HG03342 (cell line): ENCODE results near the gene RRP8.

Experiments
- ATAC-seq: cut with Tn5 transposase; IDR thresholded peaks from one replicate; pipeline ENCODE4 v1.9.1; 2021; ENCODE audit warnings: mild to moderate bottlenecking, moderate library complexity; ENCODE audit not compliant: unreplicated experiment

RRP8 gene

DNA sequence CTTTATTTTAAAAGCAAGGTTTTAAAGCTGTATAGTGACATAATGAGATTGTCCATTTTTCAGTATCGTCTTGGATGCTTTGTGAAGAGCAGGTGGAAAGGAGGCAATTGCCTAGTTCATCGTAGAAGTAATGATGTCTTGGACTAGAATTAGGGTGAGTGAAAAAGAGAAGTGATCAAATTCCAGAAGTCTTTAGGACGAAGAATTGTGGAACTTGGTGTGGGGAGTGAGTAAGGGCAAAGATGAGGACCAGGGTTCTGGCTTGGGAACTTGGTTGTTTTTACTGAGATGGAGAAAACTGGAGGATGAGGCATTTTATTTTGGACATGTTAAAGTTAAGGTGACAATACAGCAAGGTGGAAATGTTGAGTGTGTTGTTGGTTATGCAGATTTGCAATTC lies 1.4 kb upstream of the RRP8 start:
- no peak for ATAC-seq

DNA sequence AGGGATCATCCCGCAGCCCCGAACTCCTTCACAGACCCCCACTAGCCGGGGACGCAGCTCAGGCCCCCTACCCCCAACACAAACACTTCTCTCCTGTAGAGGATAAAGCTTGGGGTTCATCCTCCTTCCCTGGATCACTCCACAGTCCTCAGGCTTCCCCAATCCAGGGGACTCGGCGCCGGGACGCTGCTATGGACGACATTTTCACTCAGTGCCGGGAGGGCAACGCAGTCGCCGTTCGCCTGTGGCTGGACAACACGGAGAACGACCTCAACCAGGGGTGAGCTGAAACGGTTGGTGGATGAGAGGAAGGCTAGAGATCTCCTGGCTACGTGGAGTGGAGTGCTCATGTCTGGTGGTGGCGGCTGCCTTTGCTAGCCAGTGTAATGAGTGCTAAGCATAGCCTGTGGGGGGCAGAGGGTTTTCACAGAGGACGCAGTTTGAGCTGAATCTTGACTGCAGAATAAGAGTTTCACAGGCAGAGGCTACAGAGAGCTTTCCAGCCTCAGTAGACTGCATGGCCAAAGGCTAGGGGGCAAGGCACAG lies 738 bp upstream of the RRP8 start:
- peak; percentile 37 for ATAC-seq

DNA sequence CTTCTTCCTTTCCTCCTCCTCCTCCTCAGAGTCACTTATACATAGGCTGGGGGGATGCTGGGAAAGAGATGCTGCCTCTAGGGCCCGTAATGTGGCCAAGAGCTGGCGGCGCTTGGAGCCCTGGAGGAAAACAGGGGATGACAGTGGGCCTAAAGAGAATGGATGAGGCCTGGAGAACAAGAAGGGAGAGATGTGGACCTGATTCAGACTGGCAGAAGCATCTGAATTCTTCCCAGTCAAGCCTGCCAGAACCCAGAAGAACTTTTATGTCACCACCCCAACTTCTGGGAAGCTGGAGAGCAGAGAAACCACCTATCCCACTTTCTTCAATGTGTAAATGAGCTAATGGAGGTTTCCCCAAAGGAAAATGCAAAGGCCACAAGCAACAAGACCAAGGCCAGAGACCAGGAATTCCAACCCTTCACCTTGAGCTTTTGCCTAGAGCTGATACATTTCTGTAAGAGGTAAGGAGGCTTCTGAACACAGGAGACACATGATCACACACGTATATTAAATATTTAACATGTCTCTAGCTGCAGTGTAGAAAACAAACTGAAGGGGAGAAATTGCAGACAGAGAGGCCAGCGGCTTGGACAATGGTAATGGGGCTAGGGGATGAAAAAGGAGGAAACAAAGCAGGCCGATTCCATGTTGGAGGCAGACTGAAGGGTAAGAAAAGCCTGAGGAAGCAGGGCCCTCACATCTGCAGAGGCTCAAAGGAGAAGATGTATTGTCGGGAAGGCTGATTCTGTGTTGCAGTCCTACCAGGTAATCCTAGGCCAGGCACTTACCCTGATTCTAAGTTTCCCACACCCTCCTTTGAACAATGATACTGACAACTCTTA lies 1.1 kb downstream of the RRP8 start:
- ATAC-seq = no peak

DNA sequence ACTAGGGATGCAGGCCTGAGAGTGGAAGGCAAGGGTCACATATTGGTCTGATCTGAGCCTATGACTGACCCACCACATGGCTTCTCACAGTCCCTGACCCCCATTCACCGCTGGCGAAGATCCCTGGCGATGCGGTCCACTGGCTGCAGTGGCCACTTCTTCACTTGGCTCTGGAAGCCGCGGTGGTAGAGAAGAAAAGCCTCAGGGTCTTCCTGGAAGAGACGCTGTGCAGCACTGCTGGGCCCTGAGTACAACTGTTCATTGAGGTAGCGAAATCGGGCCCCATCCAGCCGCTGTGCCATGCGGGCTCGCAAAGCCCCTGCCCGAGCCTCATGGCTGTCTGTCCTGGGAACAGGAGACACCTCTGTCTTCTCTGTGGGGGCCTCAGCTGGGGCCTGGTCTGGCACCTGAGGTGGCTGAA lies 2.4 kb downstream of the RRP8 start:
- no peak for ATAC-seq

DNA sequence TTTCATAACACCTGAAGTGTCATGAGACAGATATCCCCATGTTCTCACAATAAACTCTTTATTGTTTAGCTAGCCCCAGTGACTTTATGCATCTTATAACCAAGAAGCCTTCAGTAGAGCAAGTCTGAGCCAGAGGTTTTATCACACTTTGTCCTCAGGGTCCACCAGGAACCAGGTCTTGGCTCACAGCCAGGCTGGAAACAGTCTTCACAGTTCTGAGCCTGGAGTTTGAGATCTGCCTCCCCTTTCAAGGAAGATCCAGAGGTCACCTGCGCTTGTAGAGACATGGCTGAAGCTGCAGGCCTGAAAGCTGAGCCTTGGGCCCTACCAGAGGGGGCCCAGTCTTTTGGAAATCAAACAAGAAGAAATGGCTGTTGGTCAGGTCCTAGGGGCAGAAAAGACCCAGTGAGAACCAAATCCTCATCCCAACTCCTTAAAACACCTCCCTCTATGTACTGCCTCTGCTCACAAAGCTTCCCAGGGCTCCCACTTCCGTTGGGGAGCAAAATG lies 3.5 kb downstream of the RRP8 start:
- no peak for ATAC-seq

DNA sequence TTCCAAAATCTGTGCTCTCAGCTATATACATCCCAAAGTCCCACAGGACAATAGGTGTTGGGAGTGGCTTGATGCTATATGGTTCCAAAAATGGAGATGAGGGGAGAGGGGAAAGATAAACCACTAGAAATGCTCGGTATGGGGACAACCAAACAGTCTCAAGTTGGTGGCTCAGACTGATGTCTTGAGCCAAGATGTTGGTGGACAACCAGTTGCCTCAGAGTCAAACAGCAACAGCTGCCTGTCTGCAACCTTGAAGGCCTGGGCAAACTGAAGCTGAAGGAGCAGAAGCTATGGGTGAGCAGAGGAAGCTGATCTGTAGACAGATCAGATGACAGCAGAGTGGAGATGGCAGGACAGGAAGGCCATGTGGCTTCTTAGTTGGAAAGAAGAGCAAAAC lies 4.0 kb downstream of the RRP8 start:
- no peak for ATAC-seq

DNA sequence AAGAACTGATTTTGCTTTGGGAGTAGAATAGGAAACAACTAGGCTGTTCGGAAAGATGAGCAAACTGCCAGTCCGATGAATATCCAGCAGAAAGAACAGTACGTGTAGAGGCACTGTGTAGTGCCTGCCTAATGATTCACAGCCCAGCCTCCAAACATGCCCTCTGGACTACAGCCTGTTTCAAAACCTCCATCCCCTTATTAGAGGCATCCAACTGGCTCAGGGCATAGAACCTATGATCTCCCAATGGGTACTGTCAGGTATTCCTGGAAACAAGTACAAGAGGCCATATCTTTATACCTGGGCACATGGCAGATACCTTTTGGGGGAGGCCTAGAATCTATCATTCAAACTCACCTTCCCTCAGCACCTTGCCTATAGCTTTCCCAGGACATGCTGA lies 4.9 kb downstream of the RRP8 start:
- no peak for ATAC-seq

DNA sequence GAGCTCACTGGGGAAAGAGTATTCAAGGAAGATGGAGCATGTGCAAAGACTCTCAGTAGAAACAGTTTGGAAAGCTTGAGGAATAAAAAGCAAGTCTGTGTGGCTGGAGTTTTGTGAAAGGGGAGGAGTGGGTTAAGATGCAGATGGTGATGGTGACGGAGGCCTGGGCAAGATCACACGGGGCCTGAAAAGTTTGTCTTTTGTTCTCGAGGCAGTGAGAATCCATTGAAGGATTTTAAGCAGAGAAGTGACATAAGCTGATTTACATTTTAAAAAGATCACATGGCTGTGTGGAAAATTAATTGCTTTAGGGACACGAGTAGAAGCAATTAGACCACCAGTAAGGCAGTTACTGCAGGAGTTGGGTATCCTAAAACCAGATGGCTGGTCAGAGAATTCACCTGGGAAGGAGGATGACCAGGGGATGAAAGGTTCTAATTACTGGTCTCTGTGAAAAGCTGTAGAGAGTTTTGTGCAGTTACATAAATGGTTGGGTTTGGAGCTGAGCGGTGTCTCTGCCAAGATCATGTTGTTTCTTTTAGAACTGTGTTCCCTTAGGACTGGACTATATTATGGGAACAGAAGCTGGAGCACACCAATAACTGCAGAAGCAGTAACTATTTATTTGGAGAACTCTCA lies 7.1 kb downstream of the RRP8 start:
- ATAC-seq = no peak

DNA sequence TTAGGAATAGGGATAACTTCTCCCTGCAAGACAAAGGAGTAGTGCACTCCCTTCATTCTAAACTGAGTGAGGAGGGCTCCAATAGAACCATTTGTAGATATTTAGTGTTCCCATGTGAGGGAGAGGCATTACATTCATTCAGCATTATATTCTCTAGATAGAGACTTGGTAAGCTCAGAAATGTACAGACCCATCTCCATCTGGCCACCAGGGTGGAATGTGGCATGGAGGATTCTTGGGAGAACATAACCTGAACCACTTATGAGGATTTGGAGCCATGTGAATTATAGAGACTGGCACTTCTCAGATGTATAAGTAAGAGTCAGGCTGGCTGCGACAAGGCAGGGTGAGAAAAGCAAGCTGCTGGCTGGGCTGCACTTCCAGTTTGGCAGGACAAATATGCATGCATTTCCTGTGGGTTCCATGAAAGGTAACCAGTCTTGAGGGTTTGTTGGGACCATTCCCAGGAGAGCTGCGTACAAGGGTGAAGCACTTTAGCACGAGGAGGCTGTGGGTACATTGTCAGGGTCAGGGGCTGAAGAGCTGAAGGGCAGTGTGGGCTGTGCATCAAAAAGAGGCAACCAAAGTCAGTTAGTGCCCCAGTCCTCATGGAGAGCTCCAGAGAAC lies 9.2 kb downstream of the RRP8 start:
- ATAC-seq = no peak

DNA sequence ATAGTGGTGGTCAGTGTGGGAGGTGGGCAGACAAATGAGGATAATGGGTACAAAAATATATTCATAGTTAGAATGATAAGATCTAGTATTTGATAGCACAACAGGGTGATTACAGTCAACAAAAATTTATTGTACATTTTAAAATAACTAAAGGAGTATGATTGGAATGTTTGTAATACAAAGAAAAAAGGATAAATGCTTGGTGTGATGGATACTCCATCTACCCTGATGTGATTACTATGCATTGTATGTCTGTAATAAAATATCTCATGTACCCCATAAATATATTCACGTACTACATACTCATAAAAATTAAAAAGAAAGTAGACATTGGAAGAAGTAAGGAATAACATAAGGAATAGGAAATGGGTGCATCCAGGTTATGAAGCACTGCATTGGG lies 15.4 kb downstream of the RRP8 start:
- no peak for ATAC-seq

DNA sequence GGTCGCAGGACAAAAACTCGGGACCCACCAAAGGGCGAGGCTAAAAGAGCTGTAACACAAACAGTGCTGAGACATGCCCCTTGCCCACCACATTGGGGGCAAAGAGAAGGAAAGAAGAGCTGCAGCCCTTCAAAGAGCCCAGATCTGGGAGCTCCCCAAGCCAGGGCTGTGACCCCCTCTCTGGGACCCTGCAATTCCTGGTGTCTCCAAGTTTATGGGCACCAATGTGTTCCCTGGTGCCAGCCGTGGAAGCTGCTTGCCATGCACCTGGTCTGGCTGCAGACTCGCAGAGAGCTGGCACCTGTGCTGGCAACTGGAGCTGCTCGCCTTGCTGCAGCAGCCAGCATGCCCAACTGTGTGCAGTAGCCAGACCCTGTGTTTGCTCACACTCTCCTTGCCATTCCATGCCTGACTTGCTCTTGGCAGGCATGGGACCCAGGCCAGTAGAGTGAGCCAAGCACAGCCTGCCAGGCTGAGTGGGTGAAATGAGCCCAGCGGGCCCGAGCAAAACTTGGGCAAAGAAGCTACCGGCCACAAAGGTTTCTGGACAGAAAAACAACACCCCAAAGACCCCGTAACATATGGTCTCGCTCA lies 16.0 kb downstream of the RRP8 start:
- no peak for ATAC-seq

DNA sequence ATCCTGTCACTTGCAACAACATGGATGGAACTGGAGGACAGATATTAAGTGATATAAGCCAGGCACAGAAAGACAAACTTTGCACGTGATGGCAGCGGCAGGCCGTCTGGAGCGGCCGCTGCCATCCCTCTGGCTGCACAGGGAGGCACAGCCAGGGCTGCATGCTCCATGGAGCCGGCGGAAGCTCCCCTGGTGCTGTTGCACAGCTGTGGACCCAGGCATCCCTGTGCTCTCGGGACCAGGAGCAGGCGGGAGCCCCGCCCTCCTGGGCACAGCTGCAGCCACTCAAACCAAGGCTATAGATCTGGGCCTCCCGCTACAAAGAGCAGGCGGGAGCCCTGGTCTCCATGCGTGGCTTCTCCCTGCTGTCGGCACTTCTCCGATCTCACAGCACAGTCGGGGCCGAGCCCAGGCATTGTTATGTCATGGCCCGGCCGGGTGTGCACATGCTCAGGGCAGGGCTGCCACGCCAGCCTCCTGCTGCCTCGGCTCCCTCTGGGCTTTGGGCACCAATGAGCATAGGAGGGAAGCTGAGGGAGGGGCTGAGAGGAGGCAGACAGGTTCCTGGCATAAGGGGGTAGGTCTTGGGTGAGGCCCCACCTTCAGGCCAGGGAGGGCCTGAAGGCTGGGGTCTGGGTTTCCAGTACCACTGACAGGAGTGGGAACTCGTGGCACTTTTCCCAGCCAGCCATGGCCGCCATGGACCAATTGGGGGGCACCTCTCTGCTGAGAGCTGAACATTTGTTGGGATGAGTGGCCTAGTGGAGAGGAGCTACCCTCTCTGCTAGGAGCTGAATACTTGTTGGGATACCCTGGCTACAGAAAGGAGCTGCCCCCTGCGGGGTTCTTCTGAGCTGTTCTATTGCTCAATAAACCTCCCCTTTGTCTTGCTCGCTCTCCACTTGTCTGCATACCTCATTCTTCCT lies 16.7 kb downstream of the RRP8 start:
- ATAC-seq = no peak

DNA sequence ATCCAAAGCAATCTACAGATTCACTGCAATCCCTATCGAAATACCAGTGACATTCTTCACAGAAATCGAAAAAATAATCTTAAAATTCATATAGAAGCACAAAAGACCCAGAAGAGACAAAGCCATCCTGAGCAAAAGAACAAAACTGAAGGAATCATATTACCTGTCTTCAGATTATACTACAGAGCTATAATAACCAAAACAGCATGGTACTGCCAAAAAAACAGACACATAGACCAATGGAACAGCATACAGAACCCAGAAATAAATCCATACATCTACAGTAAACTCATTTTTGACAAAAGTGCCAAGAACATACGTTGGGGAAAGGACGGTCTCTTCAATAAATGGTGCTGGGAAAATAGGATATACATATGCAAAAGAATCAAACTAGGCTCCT lies 18.9 kb downstream of the RRP8 start:
- no peak for ATAC-seq

DNA sequence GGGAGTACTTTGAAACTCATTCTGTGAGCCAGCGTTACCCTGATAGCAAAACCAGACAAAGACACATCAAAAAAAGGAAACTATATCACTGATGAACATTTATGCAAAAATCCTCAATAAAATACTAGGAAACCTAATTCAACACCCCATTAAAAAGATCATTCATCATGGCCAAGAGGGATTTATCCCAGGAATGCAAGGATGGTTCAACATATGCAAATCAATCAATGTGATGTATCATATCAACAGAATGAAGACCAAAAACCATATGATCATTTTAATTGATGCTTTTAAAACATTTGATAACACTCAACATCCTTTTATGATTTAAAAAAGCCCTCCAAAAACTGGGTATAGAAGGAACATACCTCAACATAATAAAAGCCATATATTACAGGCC lies 19.8 kb downstream of the RRP8 start:
- ATAC-seq = no peak

DNA sequence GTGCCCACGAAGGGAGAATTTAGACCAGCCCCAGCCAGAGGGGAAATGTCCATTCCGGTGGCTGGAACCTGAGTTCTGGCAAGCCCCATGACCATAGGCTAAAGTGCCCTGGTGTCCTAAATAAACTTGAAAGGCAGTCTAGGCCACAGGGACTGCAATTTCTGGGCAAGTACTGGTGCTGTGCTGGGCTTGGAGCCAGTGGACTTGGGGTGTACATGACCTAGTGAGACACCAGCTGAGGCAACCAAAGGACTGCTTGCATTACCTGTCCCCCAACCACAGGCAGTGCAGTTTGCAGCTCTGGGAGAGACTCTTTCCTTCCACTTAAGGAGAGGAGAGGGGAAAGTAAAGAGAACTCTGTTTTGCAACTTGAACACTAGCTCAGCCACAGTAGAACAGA lies 23.7 kb downstream of the RRP8 start:
- ATAC-seq = no peak

DNA sequence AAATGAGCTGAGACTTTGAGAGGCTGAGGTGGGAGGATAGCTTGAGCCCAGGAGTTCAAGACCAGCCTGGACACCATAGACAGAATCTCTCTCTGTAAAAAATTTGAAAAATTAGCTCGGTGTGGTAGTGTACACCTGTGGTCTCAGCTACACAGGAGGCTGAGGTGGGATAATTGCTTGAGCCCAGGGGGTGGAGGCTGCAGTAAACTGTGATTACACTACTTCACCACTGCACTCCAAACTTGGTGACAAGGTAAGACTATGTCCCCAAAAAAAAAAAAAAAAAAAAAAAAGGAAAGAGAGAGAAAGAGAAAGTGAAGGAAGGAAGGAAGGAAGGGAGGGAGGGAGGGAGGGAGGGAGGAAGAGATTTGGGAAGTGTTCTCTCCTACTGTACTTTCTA lies 25.3 kb downstream of the RRP8 start:
- no peak for ATAC-seq

DNA sequence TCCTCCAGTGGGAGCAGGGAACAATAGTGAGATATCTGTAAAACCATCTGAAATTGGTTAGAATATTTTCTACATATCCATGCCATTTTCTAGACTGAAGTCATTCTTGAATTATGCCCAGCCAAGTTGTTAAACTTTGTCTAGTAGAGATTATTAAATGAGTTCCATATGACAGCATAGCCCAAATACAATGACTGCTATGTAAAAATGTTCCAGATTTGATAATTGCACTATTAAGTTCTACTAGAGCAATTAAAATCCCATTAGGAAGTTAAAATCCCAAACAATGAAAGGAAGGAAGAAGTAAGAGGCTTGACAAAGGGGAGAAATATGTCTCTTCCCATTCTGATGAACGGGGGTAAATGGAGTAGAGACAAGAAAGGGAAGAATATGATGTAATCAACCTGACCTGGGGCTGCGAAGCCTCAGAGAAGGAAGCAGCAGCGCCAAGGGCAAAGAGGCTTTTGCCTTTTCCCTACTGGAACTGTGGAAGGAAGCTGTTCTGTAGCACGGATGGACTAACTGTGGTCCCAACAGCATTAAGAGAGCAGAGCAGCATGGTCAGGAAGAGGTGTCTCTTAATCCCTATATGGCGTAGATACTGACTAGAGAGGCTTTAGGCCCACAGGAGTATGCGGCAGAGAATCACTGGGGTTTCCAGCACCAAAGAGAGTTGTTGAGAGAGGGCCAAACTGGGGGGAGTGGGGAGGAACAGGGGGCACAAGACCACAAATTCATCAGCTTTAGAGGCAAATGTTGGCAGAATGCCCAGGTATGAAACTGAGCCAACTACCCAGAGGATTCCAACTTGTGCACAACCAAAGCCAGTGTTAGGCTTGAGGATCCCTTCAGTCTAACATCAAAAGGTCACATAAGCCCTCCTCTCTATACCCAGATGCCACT lies 26.7 kb downstream of the RRP8 start:
- ATAC-seq = no peak

DNA sequence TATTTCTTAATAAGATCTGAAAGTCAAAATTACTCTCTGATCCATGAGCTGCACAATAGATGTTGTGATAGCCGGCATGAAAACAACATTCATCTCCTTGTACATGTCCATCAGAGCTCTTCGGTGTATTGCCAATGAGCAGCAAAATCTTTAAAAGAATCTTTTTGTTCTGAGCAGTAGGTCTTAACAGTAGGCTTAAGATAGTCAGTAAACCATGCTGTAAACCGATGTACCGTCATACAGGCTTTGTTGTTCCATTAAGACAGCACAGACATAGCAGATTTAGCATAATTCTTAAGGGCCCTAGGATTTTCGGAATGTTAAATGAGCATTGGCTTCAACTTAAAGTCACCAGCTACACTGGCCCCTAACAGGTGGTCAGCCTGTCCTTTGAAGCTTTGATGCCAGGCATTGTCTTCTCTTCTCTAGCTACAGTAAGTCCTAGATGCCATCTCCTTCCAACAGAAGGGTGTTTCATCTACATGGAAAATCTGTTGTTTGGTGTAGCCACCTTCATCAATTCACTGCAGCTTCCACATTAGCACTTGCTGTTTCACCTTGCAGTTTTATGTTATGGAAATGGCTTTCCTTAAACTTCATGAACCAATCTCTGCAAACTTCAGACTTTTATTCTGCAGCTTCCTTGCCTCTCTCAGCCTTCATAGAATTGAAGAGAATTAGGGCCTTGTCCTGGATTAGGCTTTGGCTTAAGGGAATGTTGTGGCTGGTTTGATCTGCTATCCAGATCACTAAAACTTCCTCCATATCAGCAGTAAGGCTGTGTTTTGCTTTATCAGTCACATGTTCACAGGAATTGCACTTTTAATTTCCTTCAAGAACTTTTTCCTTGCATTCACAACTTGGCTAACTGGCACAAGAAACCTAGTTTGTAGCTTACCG lies 28.4 kb downstream of the RRP8 start:
- ATAC-seq = no peak
